ENCODE data around the gene PRSS12. TPM values are rescaled to one million over a fixed set of nuclear protein-coding genes. Genes with fewer than 3 reads are reported as not detected.

PRSS12 gene
- total and polyA plus RNA-seq, 2 donors (not counting 3 experiments of a cell fraction or from before 2014, with no cell fraction given) = 0.22 to 0.55 TPM

GRCh38 chr4:118398226-118399090, 45.7 kb upstream of the PRSS12 start:
- CTCF ChIA-PET = no interaction called here
- H4K20me1 ChIP-seq (replicated peaks; ENCODE audit: control insufficient read depth, extremely low read depth, insufficient read depth, low read length) = no peaks in the 10 kb centered on the region
- H3K27ac ChIP-seq (ENCODE audit: insufficient read depth, low read depth, low read length) = no peak overlapping the region
- intact Hi-C loops (cut with micrococcal nuclease) = no loop called here
- H3K9ac ChIP-seq (replicated peaks; ENCODE audit: extremely low read depth, insufficient read depth, low read length) = no peak overlapping the region
- H3K4me1 ChIP-seq (ENCODE audit: control insufficient read depth, extremely low read depth, insufficient read depth, low read length) = no peaks in the 10 kb centered on the region
- H3K9me3 ChIP-seq (replicated peaks; ENCODE audit: control insufficient read depth, insufficient read depth, low read length) = no peaks in the 10 kb centered on the region
- POLR2A ChIA-PET = no interaction called here
- dilution Hi-C loops (cut with MboI; ENCODE audit: extremely low pct_ligation_motif_present, low sequenced_read_pairs) = no loop called here
- no peaks in the 10 kb centered on the region for H3K79me2 ChIP-seq (ENCODE audit: control insufficient read depth, insufficient read depth, low read length)
- DNase-seq (ENCODE audit: low read depth, low spot score) (no peak), FAIRE-seq (no peak)
- BruUV-seq (replicated peaks) = no TSS peak
- peaks cover 0 to 3% of the 10 kb centered on the region in 2 experiments for H3K27me3 ChIP-seq (ENCODE audit: control insufficient read depth in 2 of 2, insufficient read depth in 2 of 2, low read length in 2 of 2)
- TF ChIP-seq GATA2 (IDR thresholded peaks at IDR 0.05; ENCODE audit: insufficient read depth, insufficient read length, low read depth, low read length) (no peak), JUN (IDR thresholded peaks at IDR 0.05; ENCODE audit: borderline replicate concordance, insufficient read depth, insufficient read length, low read depth) (no peak), EZH2 (IDR thresholded peaks at IDR 0.05; ENCODE audit: borderline replicate concordance, low read depth, low read length, severe bottlenecking) (no peak), CTCF (IDR thresholded peaks at IDR 0.05; ENCODE audit: extremely low read depth in 1 of 2, insufficient read depth in 1 of 2, low read depth in 1 of 2, low read length in 2 of 2) (no peak), MYC (IDR thresholded peaks at IDR 0.05; ENCODE audit: low read depth, low read length) (no peak), POLR2AphosphoS5 (IDR thresholded peaks at IDR 0.05; ENCODE audit: insufficient read depth, low read depth, low read length) (no peak), POLR2A (IDR thresholded peaks at IDR 0.05; ENCODE audit: low read depth, low read length) (no peak), MAX (IDR thresholded peaks at IDR 0.05; ENCODE audit: insufficient read depth, insufficient read length) (no peak), FOS (IDR thresholded peaks at IDR 0.05; ENCODE audit: borderline replicate concordance, insufficient read depth, low read length) (no peak)
- no peaks in the 10 kb centered on the region for H3K9me1 ChIP-seq (replicated peaks; ENCODE audit: control insufficient read depth, extremely low read depth, insufficient read depth, low read length)
- H3K4me2 ChIP-seq (ENCODE audit: insufficient read depth, low read length) = no peak overlapping the region
- no peak overlapping the region for H2AFZ ChIP-seq (ENCODE audit: low read depth, low read length)
- no peak overlapping the region for H3K4me3 ChIP-seq (replicated peaks in 1 of 3; ENCODE audit: insufficient read depth in 1 of 3, low read depth in 1 of 3, low read length in 3 of 3)
- H3K36me3 ChIP-seq (ENCODE audit: control insufficient read depth in 2 of 2, extremely low read depth in 1 of 2, insufficient read depth in 2 of 2, low read length in 2 of 2) = no peaks in the 10 kb centered on the region

Data from endothelial cell of umbilical vein (primary cell).